Retinal pigment epithelial cell (primary cell): Measurements from ENCODE around the gene SIRPA.
"Not testable (repeated sequence)": the region's sequence is repeated elsewhere in the genome, so short reads cannot be mapped to it uniquely, and the experiment has no call there.

Experiments used
- DNase-seq: peaks from one replicate; pipeline ENCODE4 v3.0.0-alpha.2; 2010; ENCODE audit warnings: low read depth
- H3K4me3 ChIP-seq: 2 replicates; pipeline ENCODE4 v1.5.1; 2011; ENCODE audit warnings: mild to moderate bottlenecking, low read length, control low read depth, moderate library complexity
- TF ChIP-seq, protein P1 (sequence below): conservative IDR thresholded peaks from 2 replicates; pipeline ENCODE4 v1.5.1; 2011; ENCODE audit warnings: low read depth, low read length, control low read depth, inconsistent platforms

Gene SIRPA

DNA sequence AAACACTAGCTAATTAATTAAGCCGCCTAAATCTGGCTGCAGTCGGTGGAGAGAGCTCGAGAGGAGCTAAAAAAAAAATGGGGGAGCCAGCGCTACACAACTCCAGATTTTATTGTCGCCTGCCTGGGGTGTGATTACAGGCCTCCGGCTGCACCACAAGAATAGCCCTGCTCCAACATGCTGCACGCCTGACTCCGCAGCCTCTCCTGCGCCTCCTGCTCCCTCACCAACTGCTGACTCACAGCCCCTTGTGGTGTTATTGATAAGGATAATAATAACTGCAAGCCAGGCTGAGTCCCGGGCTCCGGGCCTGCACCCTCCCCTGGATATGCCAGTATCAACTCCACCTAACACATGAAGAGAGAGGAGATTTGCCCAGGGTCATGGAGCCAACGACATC lies 16.8 kb downstream of the SIRPA start:
- no peak overlapping the region for H3K4me3 ChIP-seq
- TF ChIP-seq, protein P1, sequence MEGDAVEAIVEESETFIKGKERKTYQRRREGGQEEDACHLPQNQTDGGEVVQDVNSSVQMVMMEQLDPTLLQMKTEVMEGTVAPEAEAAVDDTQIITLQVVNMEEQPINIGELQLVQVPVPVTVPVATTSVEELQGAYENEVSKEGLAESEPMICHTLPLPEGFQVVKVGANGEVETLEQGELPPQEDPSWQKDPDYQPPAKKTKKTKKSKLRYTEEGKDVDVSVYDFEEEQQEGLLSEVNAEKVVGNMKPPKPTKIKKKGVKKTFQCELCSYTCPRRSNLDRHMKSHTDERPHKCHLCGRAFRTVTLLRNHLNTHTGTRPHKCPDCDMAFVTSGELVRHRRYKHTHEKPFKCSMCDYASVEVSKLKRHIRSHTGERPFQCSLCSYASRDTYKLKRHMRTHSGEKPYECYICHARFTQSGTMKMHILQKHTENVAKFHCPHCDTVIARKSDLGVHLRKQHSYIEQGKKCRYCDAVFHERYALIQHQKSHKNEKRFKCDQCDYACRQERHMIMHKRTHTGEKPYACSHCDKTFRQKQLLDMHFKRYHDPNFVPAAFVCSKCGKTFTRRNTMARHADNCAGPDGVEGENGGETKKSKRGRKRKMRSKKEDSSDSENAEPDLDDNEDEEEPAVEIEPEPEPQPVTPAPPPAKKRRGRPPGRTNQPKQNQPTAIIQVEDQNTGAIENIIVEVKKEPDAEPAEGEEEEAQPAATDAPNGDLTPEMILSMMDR: no peak
- no peak for DNase-seq

DNA sequence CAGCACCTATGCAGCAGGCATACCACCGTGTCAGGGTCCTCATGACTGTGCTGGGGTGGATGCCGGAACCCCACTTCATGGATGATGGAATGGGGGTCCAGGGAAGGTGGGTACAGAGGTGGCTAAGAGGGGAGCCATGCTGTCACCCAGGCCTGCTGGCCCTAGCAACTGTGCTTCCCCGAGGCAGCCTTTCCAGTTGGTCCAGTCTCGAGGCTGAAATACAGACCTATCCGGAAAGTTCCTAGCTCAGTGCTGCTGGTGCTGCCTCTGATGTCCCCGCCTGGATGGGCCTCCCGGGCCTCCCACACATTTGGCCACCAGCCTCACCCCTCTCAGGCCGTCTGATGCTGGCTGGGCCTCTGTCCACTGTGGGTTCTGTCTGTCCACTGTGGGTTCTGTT lies 17.4 kb downstream of the SIRPA start:
- DNase-seq: no peak
- H3K4me3 ChIP-seq: no peak overlapping the region
- TF ChIP-seq, protein P1: no peak

DNA sequence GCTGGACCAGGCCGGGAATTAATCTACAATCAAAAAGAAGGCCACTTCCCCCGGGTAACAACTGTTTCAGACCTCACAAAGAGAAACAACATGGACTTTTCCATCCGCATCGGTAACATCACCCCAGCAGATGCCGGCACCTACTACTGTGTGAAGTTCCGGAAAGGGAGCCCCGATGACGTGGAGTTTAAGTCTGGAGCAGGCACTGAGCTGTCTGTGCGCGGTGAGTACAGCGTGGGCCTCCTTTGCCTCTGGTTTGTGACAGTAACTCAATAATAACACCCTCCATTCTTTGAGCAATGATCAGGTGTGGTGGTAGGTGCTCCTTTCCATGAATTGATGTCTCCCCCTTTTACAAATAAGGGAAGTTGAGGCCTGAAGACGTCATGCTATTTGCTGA lies 20.0 kb downstream of the SIRPA start:
- H3K4me3 ChIP-seq, DNase-seq: not testable (repeated sequence)

DNA sequence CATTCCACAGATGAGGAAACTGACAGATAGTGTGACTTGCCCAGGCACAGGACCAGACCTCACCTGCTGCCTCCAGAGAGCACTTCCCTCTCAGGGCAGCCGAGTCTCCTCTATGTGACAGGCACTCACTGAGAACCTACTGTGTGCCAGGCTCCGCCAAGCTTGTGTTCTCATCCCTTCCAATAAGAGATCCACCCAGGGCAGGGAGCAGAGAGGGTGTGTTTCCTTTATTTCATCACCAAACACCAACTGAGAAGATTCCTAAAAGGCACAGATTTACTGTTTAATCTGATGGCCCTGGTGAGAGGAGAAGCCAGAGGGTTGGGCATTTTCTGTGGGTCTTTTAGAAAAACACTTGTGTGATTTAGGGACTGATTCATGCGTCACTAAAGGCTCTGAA lies 20.5 kb downstream of the SIRPA start:
- H3K4me3 ChIP-seq: no peak overlapping the region
- DNase-seq: no peak
- TF ChIP-seq, protein P1: no peak

DNA sequence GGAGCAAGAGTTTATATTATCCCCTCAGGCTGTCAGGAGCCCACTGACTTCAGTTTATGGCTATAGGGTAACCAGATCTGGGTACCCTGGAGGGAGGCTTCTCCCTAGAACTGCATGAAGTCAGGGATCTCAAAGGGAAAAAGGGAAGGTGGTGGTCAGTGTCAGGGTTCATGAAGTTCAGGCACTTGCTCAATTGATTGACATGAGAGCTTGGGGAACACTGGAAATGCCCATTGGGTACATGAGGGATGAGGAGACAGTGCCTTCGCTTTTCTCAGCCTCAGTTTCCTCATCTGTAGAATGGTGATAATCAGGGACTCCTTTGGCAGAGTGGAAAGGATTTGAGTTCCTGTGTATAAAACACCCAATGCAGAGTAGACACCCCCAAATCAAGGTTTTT lies 22.6 kb downstream of the SIRPA start:
- no peak overlapping the region for H3K4me3 ChIP-seq
- DNase-seq: no peak
- TF ChIP-seq, protein P1: no peak

DNA sequence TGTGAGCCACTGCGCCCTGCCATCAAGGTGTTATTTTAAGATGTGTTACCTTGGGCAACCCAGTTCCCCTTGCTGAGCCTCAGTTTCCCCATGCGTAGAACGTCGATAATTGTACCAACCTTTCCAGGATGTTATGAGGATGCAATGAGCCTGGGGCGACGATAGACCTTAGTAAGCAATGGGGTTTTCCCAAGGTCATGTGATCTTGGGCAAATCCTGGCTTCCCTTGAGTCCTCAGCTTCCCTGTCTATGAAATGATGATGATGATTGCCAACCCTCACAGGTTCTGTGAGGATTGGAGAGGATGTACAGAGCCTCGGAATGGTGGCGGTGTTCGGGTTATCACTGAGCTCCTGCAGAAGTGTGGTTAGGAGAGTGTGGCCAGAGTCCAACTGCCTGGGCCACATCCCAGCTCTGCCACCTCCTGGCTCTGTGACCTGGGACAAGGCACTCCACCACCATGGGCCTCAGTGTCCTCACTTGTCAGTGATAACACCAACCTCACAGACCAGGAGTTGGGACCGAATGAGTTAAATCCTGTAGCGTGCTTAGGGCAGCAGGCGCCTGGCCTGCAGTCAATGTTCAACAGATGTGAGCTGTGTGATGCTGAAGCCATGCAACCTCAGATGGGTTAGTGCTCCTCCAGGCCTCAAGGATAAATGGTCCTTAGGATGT lies 23.4 kb downstream of the SIRPA start:
- H3K4me3 ChIP-seq: no peak overlapping the region
- TF ChIP-seq, protein P1: no peak
- no peak for DNase-seq

DNA sequence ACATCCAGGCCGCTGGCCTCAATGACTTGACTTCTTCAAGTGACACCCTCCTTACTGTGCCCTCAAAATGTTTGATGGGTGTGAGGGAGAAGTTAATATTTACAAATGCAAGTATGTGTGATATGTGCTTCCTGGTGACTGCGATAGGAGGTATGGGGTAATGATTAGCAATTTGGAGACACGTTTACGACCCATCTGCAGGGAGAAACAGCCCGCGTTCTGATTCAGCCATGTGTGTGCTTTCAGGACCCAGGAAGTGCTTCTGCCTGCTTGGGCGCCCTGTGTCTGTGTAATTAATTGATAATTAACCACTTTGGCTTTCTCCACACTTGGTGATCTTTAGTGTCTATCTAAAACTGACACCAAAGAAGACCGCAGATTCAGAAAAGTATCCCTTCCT lies 25.0 kb downstream of the SIRPA start:
- DNase-seq: no peak
- TF ChIP-seq, protein P1: no peak
- no peak overlapping the region for H3K4me3 ChIP-seq
